NCI-H2227 (cell line): Measurements from ENCODE around the gene SNAP23.
A peak's percentile ranks its signal among the peaks of the same experiment; 100 is the strongest.
"Not testable (repeated sequence)": the region's sequence is repeated elsewhere in the genome, so short reads cannot be mapped to it uniquely, and the experiment has no call there.

Experiments
- DNase-seq: peaks from one replicate; lab custom pipeline; 2025; ENCODE audit not compliant: unreplicated experiment; lab: John Stamatoyannopoulos, UW

Gene SNAP23

GRCh38 chr15:42556550-42557207, 61.2 kb downstream of the SNAP23 start:
- DNase-seq, result not testable (repeated sequence)

GRCh38 chr15:42558739-42559138, 63.3 kb downstream of the SNAP23 start:
- DNase-seq, result no peak

DNA sequence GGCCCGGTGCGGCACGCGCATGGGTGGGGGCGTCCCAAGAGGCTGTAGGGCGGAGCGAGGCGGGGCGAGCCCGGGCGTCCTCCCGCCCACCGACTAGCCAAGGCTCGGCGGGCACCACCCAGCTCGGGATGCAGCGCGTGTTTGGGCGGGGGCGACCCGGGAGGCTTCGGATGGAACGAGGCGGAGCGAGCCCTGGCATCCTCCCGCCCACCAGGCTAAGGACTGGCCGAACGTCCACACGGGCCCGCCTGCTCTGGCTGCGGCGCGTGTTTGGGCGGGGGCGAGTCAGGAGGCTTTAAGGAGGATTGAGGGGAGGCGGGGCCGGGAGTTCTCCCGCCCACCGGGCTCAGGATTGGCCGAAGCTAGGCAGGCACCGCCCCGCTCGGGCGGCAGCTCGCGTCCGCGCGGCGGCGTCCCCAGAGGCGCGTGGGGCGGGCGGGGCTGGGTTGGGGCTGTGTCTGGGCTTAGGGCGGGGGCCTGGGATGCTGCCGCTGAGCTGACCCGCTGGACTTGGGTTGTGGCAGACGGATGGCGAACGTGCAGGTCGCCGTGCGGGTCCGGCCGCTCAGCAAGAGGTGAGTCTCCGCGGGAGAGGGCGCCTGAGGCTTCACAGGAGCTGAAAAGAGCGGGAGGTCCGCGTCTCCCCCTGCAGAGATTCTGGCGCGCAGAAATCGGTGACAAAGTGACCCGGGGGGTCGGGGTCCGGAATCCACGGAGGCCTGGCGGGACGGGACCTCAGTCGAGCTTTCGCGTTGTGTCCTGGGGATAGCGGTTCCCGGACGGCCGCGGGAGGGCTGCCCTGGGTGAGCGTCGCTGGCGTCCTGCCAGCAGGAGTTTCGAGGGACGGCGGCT, 80.0 kb downstream of the SNAP23 start, which contains the start of gene STARD9:
Gene STARD9, plus strand, starts transcription at position 419 of the 852 bp plus-strand sequence. Its CDS starts 110 bp downstream, at position 529.
- DNase-seq, result peak; percentile 97

- DNase-seq, result peak; percentile 33
Measured at GRCh38 chr15:42576040-42576594, 80.7 kb downstream of the SNAP23 start.

DNA sequence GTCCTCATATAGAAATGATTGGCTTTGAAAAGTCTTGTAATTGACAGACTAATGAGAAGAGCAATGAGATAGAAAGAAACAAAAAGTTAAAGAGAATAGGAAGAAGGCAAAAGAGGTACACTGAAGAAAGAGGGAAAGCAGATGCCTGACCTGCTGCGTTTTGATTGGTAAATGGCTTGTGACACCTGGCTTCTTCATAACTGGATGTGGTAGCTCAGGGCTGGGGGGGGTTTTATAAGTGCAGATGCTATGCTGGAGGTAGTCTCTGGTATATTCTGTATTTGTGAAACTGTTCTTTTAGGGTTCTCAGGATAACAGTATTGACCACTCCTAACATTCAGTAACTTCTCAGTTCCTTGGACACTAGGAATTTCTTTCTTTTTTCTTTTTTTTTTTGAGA, 81.3 kb downstream of the SNAP23 start:
- no peak for DNase-seq

- no peak for DNase-seq
Measured at GRCh38 chr15:42577514-42578031, 82.1 kb downstream of the SNAP23 start.

DNA sequence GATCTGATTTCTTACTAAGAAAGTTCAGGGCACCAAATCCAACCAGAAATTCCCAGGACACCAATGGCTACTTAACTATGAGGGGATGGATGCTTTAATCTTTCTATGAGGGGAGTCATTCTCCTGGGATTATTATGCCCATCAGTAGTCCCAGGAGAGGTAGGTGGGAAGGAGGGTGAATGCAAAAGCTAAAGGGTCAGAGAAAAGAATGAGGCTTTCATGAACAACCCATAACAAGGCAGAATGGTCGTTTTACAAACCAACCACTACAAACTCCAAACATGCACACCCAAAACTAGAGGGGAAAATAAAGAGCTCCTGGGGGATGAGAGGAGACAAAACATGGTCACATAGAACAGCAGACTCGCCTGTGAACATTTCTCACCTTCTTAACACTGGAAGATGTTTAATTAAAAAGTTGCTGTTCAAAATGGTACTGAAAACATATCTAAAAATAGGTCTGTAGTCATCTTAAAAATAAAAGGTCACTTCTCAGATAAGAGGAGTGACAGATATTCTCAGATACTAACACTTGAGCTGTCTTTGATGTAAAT, 83.6 kb downstream of the SNAP23 start:
- no peak for DNase-seq

DNA sequence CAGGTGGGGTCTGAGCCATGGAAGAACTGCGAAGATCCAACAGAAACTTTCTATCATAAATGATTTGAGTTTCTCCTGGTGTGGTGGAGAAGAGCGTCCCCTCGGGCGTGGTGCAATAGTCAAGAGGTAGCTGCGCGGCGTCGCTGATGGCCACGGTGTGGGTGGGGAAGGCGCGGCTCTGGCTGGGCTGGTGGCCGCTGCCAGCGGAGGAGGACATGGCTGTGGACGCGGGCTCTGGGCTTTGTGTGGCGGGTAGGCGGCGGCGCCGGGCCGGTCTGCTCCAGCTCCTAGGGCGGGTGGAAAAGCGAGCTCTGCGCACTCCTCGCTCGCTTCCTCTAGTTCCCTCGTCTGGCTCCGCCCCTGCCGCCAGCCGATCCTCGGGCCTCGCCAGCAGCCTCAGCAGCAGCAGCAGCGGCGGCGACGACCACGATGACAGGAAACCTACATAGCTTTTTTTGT, 85.9 kb downstream of the SNAP23 start:
- DNase-seq, result peak; percentile 85
